Activated T-cell treated with anti-CD3 and anti-CD28 coated beads for 24 hours (primary cell): Measurements from ENCODE around the gene DNASE1.

Experiments used
- DNase-seq: peaks from one replicate; pipeline ENCODE4 v3.0.0-alpha.2; 2020; ENCODE audit warnings: low read depth

The DNASE1 gene

GRCh38 chr16:3696425-3697218, 42.1 kb downstream of the DNASE1 start:
- DNase-seq, result no peak

GRCh38 chr16:3698941-3699340, 44.5 kb downstream of the DNASE1 start:
- no peak for DNase-seq

- DNase-seq, result no peak
These were observed 47.0 kb downstream of the DNASE1 start for GRCh38 chr16:3701531-3701930.

GRCh38 chr16:3702082-3702481, 47.6 kb downstream of the DNASE1 start:
- no peak for DNase-seq

- DNase-seq, result no peak
These were observed 51.9 kb downstream of the DNASE1 start for GRCh38 chr16:3706253-3707012.
